Caco-2 (cell line): ENCODE results near the gene ETV7. TPM values are rescaled to one million over a fixed set of nuclear protein-coding genes. Genes with fewer than 3 reads are reported as not detected.

ENCODE experiments used
- BruUV-seq: library from RNA; stranded (reverse); fragments of 400-500 nt; replicated peaks from 2 replicates; lab custom pipeline; 2021; lab: Mats Ljungman, UMichigan
- CTCF ChIA-PET: fragments of 300-600 bp; sonication (Branson Sonifier 250); formaldehyde crosslinking; loops from one replicate; lab custom pipeline; 2022; ENCODE audit warnings: antibody characterized with exemption; lab: Charles Lee
- POLR2A ChIA-PET: fragments of 300-600 bp; sonication (Branson Sonifier 250); formaldehyde crosslinking; loops from one replicate; lab custom pipeline; 2022; ENCODE audit warnings: antibody characterized with exemption; lab: Charles Lee
- DNase-seq, 2 experiments: peaks; one replicate each; pipeline versions ENCODE4 v3.0.0 to v3.0.0-alpha.2; 2020 to 2022
- H3K27me3 ChIP-seq: replicated peaks from 2 replicates; pipeline ENCODE4 v1.6.0; 2011; ENCODE audit warnings: low read length; ENCODE audit not compliant: control insufficient read depth, insufficient read depth
- H3K36me3 ChIP-seq: 2 replicates; pipeline ENCODE4 v1.5.1; 2011; ENCODE audit warnings: low read length; ENCODE audit not compliant: control insufficient read depth, insufficient read depth
- H3K4me1 ChIP-seq: fragments of 250-450 bp; sonication (Bioruptor Pico); 2 replicates; pipeline ENCODE4 v1.5.1; 2020; ENCODE audit warnings: mild to moderate bottlenecking
- H3K4me3 ChIP-seq: 2 replicates; pipeline ENCODE4 v1.5.1; 2011; ENCODE audit warnings: low read depth, mild to moderate bottlenecking, control low read depth, low read length
- H3K9me3 ChIP-seq: fragments of 250-450 bp; sonication (Bioruptor Pico); 2 replicates; pipeline ENCODE4 v1.5.1; 2020; ENCODE audit warnings: mild to moderate bottlenecking, moderate library complexity
- H3K27ac Mint-ChIP-seq: one replicate; pipeline ENCODE4 v1.8.0; 2022; ENCODE audit warnings: mixed read lengths; ENCODE audit not compliant: unreplicated experiment
- H3K27me3 Mint-ChIP-seq: one replicate; pipeline ENCODE4 v1.8.0; 2022; ENCODE audit warnings: mixed read lengths; ENCODE audit not compliant: insufficient read depth, unreplicated experiment
- H3K36me3 Mint-ChIP-seq: one replicate; pipeline ENCODE4 v1.8.0; 2022; ENCODE audit warnings: mild to moderate bottlenecking, mixed read lengths; ENCODE audit not compliant: insufficient read depth, unreplicated experiment
- H3K4me1 Mint-ChIP-seq: one replicate; pipeline ENCODE4 v1.8.0; 2022; ENCODE audit warnings: low read depth, mixed read lengths; ENCODE audit not compliant: unreplicated experiment
- H3K4me3 Mint-ChIP-seq: one replicate; pipeline ENCODE4 v1.8.0; 2022; ENCODE audit warnings: mild to moderate bottlenecking, moderate library complexity, mixed read lengths; ENCODE audit not compliant: unreplicated experiment
- H3K9me3 Mint-ChIP-seq: one replicate; pipeline ENCODE4 v1.8.0; 2022; ENCODE audit warnings: mixed read lengths; ENCODE audit not compliant: unreplicated experiment
- intact Hi-C: fragments of 100-400 bp; cut with micrococcal nuclease; formaldehyde crosslinking; loops from one replicate; pipeline ENCODE4 v1.10.0; 2022; ENCODE audit not compliant: unreplicated experiment
- total RNA-seq: library from RNA; stranded (reverse); gene quantifications from 2 replicates; pipeline ENCODE4 v1.2.3, GENCODE V29; 2022
- TF ChIP-seq, protein P1 (sequence below), 2 experiments: fragments of 200-600 bp in 1 of 2; IDR thresholded peaks; 1 replicate in 1 of 2; 2 replicates in 1 of 2; pipeline versions ENCODE4 v1.5.1 to v1.8.0; 2011 to 2022; ENCODE audit warnings: antibody characterized with exemption in 1 of 2, control low read depth in 1 of 2, inconsistent platforms in 1 of 2, low read depth in 1 of 2, low read length in 1 of 2, mild to moderate bottlenecking in 1 of 2, moderate library complexity in 1 of 2; ENCODE audit not compliant: insufficient read depth in 1 of 2, severe bottlenecking in 1 of 2, unreplicated experiment in 1 of 2

The ETV7 gene
- total RNA-seq, 1 experiment from 2014 or later = 0.52 TPM

DNA sequence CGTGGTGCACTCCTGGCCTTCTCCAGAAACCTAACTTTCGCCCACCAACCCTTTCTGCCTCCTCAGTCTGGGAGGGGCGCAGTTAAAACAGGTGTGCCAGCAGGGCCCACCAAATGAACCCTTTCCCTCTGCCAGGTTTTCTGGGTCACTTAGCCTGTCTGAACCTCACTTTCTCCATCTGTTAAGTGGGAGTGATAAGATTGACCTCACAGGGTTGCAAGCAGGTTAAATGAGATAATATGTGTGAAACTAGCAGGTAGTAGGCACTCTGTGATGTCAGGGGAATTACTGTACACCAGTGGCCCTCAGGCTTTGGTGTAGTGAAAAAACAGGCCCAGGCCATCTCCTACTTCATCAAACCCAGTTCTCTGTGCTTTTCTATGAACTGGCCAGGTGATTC, 64.9 kb downstream of the ETV7 start:
- POLR2A ChIA-PET = no interaction called here
- H3K4me3 Mint-ChIP-seq = no peak overlapping the region
- Histone ChIP-seq H3K4me1 (peaks cover 10% of the 10 kb centered on the region; the same call in 1 of the 2 replicates), H3K9me3 (no peaks in the 10 kb centered on the region), H3K36me3 (no peaks in the 10 kb centered on the region), H3K27me3 (no peaks in the 10 kb centered on the region), H3K4me3 (no peak overlapping the region)
- H3K27me3 Mint-ChIP-seq = no peaks in the 10 kb centered on the region
- H3K4me1 Mint-ChIP-seq = peaks cover 9% of the 10 kb centered on the region
- TF ChIP-seq, protein P1, sequence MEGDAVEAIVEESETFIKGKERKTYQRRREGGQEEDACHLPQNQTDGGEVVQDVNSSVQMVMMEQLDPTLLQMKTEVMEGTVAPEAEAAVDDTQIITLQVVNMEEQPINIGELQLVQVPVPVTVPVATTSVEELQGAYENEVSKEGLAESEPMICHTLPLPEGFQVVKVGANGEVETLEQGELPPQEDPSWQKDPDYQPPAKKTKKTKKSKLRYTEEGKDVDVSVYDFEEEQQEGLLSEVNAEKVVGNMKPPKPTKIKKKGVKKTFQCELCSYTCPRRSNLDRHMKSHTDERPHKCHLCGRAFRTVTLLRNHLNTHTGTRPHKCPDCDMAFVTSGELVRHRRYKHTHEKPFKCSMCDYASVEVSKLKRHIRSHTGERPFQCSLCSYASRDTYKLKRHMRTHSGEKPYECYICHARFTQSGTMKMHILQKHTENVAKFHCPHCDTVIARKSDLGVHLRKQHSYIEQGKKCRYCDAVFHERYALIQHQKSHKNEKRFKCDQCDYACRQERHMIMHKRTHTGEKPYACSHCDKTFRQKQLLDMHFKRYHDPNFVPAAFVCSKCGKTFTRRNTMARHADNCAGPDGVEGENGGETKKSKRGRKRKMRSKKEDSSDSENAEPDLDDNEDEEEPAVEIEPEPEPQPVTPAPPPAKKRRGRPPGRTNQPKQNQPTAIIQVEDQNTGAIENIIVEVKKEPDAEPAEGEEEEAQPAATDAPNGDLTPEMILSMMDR (IDR thresholded peaks at IDR 0.05; ENCODE audit: insufficient read depth in 1 of 2, low read depth in 1 of 2, low read length in 1 of 2, severe bottlenecking in 1 of 2, unreplicated experiment in 1 of 2) = no peak
- CTCF ChIA-PET = no interaction called here
- BruUV-seq = no TSS peak
- intact Hi-C loops = no loop called here
- DNase-seq = no peak
- H3K36me3 Mint-ChIP-seq = peaks cover 5% of the 10 kb centered on the region
- no peak overlapping the region for H3K27ac Mint-ChIP-seq
- H3K9me3 Mint-ChIP-seq = no peaks in the 10 kb centered on the region

DNA sequence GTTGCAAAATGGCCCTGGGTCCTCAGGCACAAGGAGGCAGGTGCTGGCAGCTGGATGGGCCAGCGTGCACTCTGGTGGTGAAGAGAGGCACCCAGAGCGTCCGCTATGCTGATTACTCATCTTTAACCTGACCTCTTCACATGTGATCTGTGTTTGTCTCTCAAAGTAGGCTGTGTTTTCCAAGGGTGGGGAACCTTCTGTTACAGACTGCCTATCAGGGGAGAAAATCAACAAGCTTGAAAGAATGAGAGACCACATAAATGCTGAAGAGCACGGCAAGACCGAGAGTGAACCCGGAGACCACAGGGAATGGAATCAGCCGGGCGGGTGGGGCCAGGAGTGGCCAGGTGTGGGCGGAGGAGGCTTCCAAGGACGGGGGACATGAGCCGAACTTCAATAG, 67.0 kb downstream of the ETV7 start:
- ChIA-PET POLR2A (interaction anchor here (0.6 kb wide), 1 partner anchor 14 kb away, joined by 3 read pairs; no protein-coding TSS in a partner anchor), CTCF (interaction anchor here (1.6 to 2.6 kb wide), 2 partner anchors 18 to 20 kb away, joined by 4 to 18 read pairs; no protein-coding TSS in a partner anchor)
- Histone ChIP-seq H3K36me3 (no peaks in the 10 kb centered on the region), H3K4me1 (peaks cover 10% of the 10 kb centered on the region; the same call in 1 of the 2 replicates), H3K4me3 (no peak overlapping the region), H3K9me3 (no peaks in the 10 kb centered on the region), H3K27me3 (no peaks in the 10 kb centered on the region)
- no TSS peak for BruUV-seq
- H3K27ac Mint-ChIP-seq = peak overlapping the region; percentile 62
- H3K27me3 Mint-ChIP-seq = no peaks in the 10 kb centered on the region
- no peaks in the 10 kb centered on the region for H3K9me3 Mint-ChIP-seq
- peak overlapping the region; percentile 43 for H3K4me3 Mint-ChIP-seq
- peaks cover 5% of the 10 kb centered on the region for H3K36me3 Mint-ChIP-seq
- peaks cover 9% of the 10 kb centered on the region for H3K4me1 Mint-ChIP-seq
- TF ChIP-seq, protein P1 (IDR thresholded peaks at IDR 0.05; ENCODE audit: insufficient read depth in 1 of 2, low read depth in 1 of 2, low read length in 1 of 2, severe bottlenecking in 1 of 2, unreplicated experiment in 1 of 2) = peak in 1 of 2 experiments; percentile 40
- DNase-seq = peak in 1 of 2 experiments; percentile 35
- intact Hi-C loops = no loop called here

DNA sequence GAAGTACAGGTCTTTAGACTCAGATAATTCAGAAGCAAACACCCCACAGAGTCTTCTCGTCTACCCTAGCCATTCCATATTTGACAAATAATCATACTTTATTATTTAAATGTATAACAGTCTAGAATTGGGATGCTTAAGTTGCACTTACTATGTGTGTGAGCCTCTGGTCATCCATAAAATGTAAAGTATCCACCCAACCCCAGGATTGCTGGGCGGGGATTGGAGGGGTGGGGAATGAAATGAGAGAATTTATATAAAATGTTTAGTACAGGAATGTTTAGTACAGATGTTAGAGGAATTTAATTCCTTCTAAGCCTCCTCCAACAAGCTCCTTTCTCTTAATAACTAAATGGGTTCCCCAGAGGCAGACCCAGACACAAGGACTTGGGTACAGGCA, 67.6 kb downstream of the ETV7 start:
- BruUV-seq = no TSS peak
- no peaks in the 10 kb centered on the region for H3K36me3 ChIP-seq
- H3K27me3 ChIP-seq = no peaks in the 10 kb centered on the region
- H3K4me3 ChIP-seq = no peak overlapping the region
- POLR2A ChIA-PET = no interaction called here
- H3K9me3 Mint-ChIP-seq = no peaks in the 10 kb centered on the region
- H3K27ac Mint-ChIP-seq = no peak overlapping the region
- H3K27me3 Mint-ChIP-seq = no peaks in the 10 kb centered on the region
- DNase-seq = no peak
- peaks cover 10% of the 10 kb centered on the region; the same call in 1 of the 2 replicates for H3K4me1 ChIP-seq
- H3K4me1 Mint-ChIP-seq = peaks cover 9% of the 10 kb centered on the region
- intact Hi-C loops = no loop called here
- CTCF ChIA-PET = interaction anchor here (1.6 to 2.6 kb wide), 2 partner anchors 18 to 21 kb away, joined by 4 to 18 read pairs; no protein-coding TSS in a partner anchor
- H3K36me3 Mint-ChIP-seq = peaks cover 5% of the 10 kb centered on the region
- no peak overlapping the region for H3K4me3 Mint-ChIP-seq
- H3K9me3 ChIP-seq = no peaks in the 10 kb centered on the region
- TF ChIP-seq, protein P1 (IDR thresholded peaks at IDR 0.05; ENCODE audit: insufficient read depth in 1 of 2, low read depth in 1 of 2, low read length in 1 of 2, severe bottlenecking in 1 of 2, unreplicated experiment in 1 of 2) = no peak
